ENCODE data around the gene RPS6KC1. TPM values are rescaled to one million over a fixed set of nuclear protein-coding genes. Genes with fewer than 3 reads are reported as not detected.

RPS6KC1 gene
- total RNA-seq, 1 donor from 2014 or later: 19.9 TPM

GRCh38 chr1:213075725-213076124 lies 24.7 kb downstream of the RPS6KC1 start:
- DNase-seq (ENCODE audit: low spot score): no peak
- Mint-ChIP-seq H3K9me3 (ENCODE audit: unreplicated experiment) (no peaks in the 10 kb centered on the region), H3K4me1 (ENCODE audit: unreplicated experiment) (peaks cover 2% of the 10 kb centered on the region), H3K27ac (ENCODE audit: unreplicated experiment) (no peak overlapping the region), H3K36me3 (ENCODE audit: low read depth, unreplicated experiment) (no peaks in the 10 kb centered on the region), H3K27me3 (ENCODE audit: unreplicated experiment) (no peaks in the 10 kb centered on the region), H3K4me3 (ENCODE audit: unreplicated experiment) (no peak overlapping the region)
- TF ChIP-seq CTCF (IDR thresholded peaks at IDR 0.05; ENCODE audit: unreplicated experiment): no peak

GRCh38 chr1:213082420-213083111 lies 31.5 kb downstream of the RPS6KC1 start:
- Mint-ChIP-seq H3K4me3 (ENCODE audit: unreplicated experiment) (no peak overlapping the region), H3K27ac (ENCODE audit: unreplicated experiment) (no peak overlapping the region), H3K9me3 (ENCODE audit: unreplicated experiment) (no peaks in the 10 kb centered on the region), H3K27me3 (ENCODE audit: unreplicated experiment) (no peaks in the 10 kb centered on the region), H3K36me3 (ENCODE audit: low read depth, unreplicated experiment) (peaks cover 20% of the 10 kb centered on the region), H3K4me1 (ENCODE audit: unreplicated experiment) (no peaks in the 10 kb centered on the region)
- DNase-seq (ENCODE audit: low spot score): no peak
- TF ChIP-seq CTCF (IDR thresholded peaks at IDR 0.05; ENCODE audit: unreplicated experiment): no peak

- Mint-ChIP-seq H3K4me1 (ENCODE audit: unreplicated experiment) (no peaks in the 10 kb centered on the region), H3K9me3 (ENCODE audit: unreplicated experiment) (no peaks in the 10 kb centered on the region), H3K27ac (ENCODE audit: unreplicated experiment) (no peak overlapping the region), H3K36me3 (ENCODE audit: low read depth, unreplicated experiment) (peaks cover 25% of the 10 kb centered on the region), H3K27me3 (ENCODE audit: unreplicated experiment) (no peaks in the 10 kb centered on the region), H3K4me3 (ENCODE audit: unreplicated experiment) (no peak overlapping the region)
- DNase-seq (ENCODE audit: low spot score): no peak
- TF ChIP-seq CTCF (IDR thresholded peaks at IDR 0.05; ENCODE audit: unreplicated experiment): no peak
These were observed 32.0 kb downstream of the RPS6KC1 start for GRCh38 chr1:213083112-213083445.

GRCh38 chr1:213087911-213088310 lies 36.9 kb downstream of the RPS6KC1 start:
- Mint-ChIP-seq H3K4me3 (ENCODE audit: unreplicated experiment) (no peak overlapping the region), H3K27me3 (ENCODE audit: unreplicated experiment) (no peaks in the 10 kb centered on the region), H3K9me3 (ENCODE audit: unreplicated experiment) (no peaks in the 10 kb centered on the region), H3K27ac (ENCODE audit: unreplicated experiment) (no peak overlapping the region), H3K4me1 (ENCODE audit: unreplicated experiment) (no peaks in the 10 kb centered on the region), H3K36me3 (ENCODE audit: low read depth, unreplicated experiment) (peaks cover 26% of the 10 kb centered on the region)
- TF ChIP-seq CTCF (IDR thresholded peaks at IDR 0.05; ENCODE audit: unreplicated experiment): no peak
- DNase-seq (ENCODE audit: low spot score): no peak

GRCh38 chr1:213089924-213090677 lies 39.1 kb downstream of the RPS6KC1 start:
- H3K4me1 Mint-ChIP-seq (ENCODE audit: unreplicated experiment): peaks cover 11% of the 10 kb centered on the region
- peaks cover 10% of the 10 kb centered on the region for H3K36me3 Mint-ChIP-seq (ENCODE audit: low read depth, unreplicated experiment)
- TF ChIP-seq CTCF (IDR thresholded peaks at IDR 0.05; ENCODE audit: unreplicated experiment): no peak
- no peak overlapping the region for H3K27ac Mint-ChIP-seq (ENCODE audit: unreplicated experiment)
- H3K4me3 Mint-ChIP-seq (ENCODE audit: unreplicated experiment): no peak overlapping the region
- no peaks in the 10 kb centered on the region for H3K9me3 Mint-ChIP-seq (ENCODE audit: unreplicated experiment)
- DNase-seq (ENCODE audit: low spot score): no peak
- no peaks in the 10 kb centered on the region for H3K27me3 Mint-ChIP-seq (ENCODE audit: unreplicated experiment)

Measured in endothelial cell (in vitro differentiated cells).